K562 (cell line): ENCODE results near the gene DUOXA2. TPM values are rescaled to one million over a fixed set of nuclear protein-coding genes. Genes with fewer than 3 reads are reported as not detected.
A peak's percentile ranks its signal among the peaks of the same experiment; 100 is the strongest.

Experiments used
- ATAC-seq: fragments of 200-7000 bp; cut with Tn5 transposase; 3 replicates; pipeline ENCODE4 v1.9.1; 2020; ENCODE audit warnings: moderate library complexity
- BruUV-seq: library from RNA; stranded (reverse); fragments of 400-500 nt; replicated peaks from 2 replicates; lab custom pipeline; 2021; lab: Mats Ljungman, UMichigan
- CTCF ChIA-PET: fragments of 300-600 bp; formaldehyde crosslinking; extraction: SDS; loops from one replicate; lab custom pipeline; 2021; ENCODE audit warnings: low intra/inter-chr PET ratio; lab: Yijun Ruan, JAX
- POLR2A ChIA-PET: fragments of 300-600, 350-650 bp; sonication (Branson Sonifier 250); formaldehyde crosslinking; extraction: SDS; loops from one replicate; lab custom pipeline; 2021; ENCODE audit warnings: antibody characterized with exemption, inconsistent platforms; lab: Yijun Ruan, JAX
- DNase-seq, 4 experiments: peaks; one replicate each; pipeline versions ENCODE4 v3.0.0 to v3.0.0-alpha.2; 2011 to 2018; ENCODE audit warnings: low spot score in 3 of 4, mixed read lengths in 3 of 4; ENCODE audit errors: extremely low read depth in 1 of 4
- FAIRE-seq: peaks from 2 replicates; lab custom pipeline; 2011; peaks lifted over from hg19 to GRCh38; lab: Jason Lieb, UNC
- H2AFZ ChIP-seq: 2 replicates; pipeline ENCODE4 v1.6.0; 2011; ENCODE audit warnings: low read depth, low read length, control low read depth, inconsistent platforms
- H3K27ac ChIP-seq: fragments of 200-600 bp; 3 replicates; pipeline ENCODE4 v1.8.0; 2011; ENCODE audit warnings: low read depth, mild to moderate bottlenecking, control low read depth, inconsistent platforms, low read length, moderate library complexity, mixed read lengths; ENCODE audit errors: extremely low read depth
- H3K27me3 ChIP-seq, 2 experiments: fragments of 300-600 bp in 1 of 2; 2 replicates in 1 of 2; 3 replicates in 1 of 2; pipeline versions ENCODE4 v1.6.0 to v1.8.0; 2011; ENCODE audit warnings: inconsistent platforms in 2 of 2, low read length in 2 of 2, mild to moderate bottlenecking in 1 of 2, mixed read lengths in 1 of 2, moderate library complexity in 1 of 2; ENCODE audit not compliant: control insufficient read depth in 2 of 2, insufficient read depth in 2 of 2
- H3K36me3 ChIP-seq: fragments of 300-600 bp; 3 replicates; pipeline ENCODE4 v1.8.0; 2011; ENCODE audit warnings: mild to moderate bottlenecking, low read length, inconsistent platforms; ENCODE audit not compliant: control insufficient read depth, insufficient read depth
- H3K4me1 ChIP-seq, 2 experiments: fragments of 200-600 bp in 1 of 2; replicated peaks in 1 of 2; 2 replicates in 1 of 2; 3 replicates in 1 of 2; pipeline versions ENCODE4 v1.5.1 to v1.8.0; 2011; ENCODE audit warnings: inconsistent platforms in 2 of 2, low read length in 2 of 2, mild to moderate bottlenecking in 1 of 2, mixed read lengths in 1 of 2, moderate library complexity in 1 of 2; ENCODE audit not compliant: control insufficient read depth in 2 of 2, insufficient read depth in 2 of 2
- H3K4me2 ChIP-seq: 2 replicates; pipeline ENCODE4 v1.6.1; 2011; ENCODE audit warnings: low read length, control low read depth, inconsistent platforms, mixed read lengths; ENCODE audit not compliant: insufficient read depth
- H3K4me3 ChIP-seq: fragments of 200-600 bp; sonication (generic), shearing (Covaris generic); 2 replicates; pipeline ENCODE4 v1.5.1; 2016; ENCODE audit warnings: control low read depth, inconsistent platforms
- H3K79me2 ChIP-seq: fragments of 200-600 bp; 3 replicates; pipeline ENCODE4 v1.8.0; 2011; ENCODE audit warnings: low read length, inconsistent platforms; ENCODE audit not compliant: control insufficient read depth, insufficient read depth
- H3K9ac ChIP-seq, 2 experiments: 2 replicates each; pipeline versions ENCODE4 v1.6.0 to v1.6.1; 2011; ENCODE audit warnings: low read depth in 2 of 2, low read length in 2 of 2, control low read depth in 1 of 2, inconsistent platforms in 1 of 2, mild to moderate bottlenecking in 1 of 2, mixed read lengths in 1 of 2; ENCODE audit not compliant: insufficient read depth in 1 of 2
- H3K9me1 ChIP-seq: one replicate; pipeline ENCODE4 v1.6.0; 2011; ENCODE audit warnings: inconsistent platforms, mild to moderate bottlenecking, low read length, moderate library complexity; ENCODE audit not compliant: control insufficient read depth, insufficient read depth
- H3K9me3 ChIP-seq: replicated peaks from 2 replicates; pipeline ENCODE4 v1.5.1; 2011; ENCODE audit warnings: low read depth, low read length, inconsistent platforms; ENCODE audit not compliant: control insufficient read depth, insufficient read depth
- H4K20me1 ChIP-seq: replicated peaks from 2 replicates; pipeline ENCODE4 v1.6.1; 2011; ENCODE audit warnings: low read length, inconsistent platforms, mixed read lengths; ENCODE audit not compliant: control insufficient read depth, insufficient read depth
- HOXB6 ChIP-seq: fragments of 250-450 bp; sonication (Bioruptor Pico); IDR thresholded peaks from 2 replicates; pipeline ENCODE4 v1.5.1; 2022; ENCODE audit warnings: mild to moderate bottlenecking, borderline replicate concordance
- ZNF263 ChIP-seq: sonication (generic); formaldehyde crosslinking; IDR thresholded peaks from 2 replicates; pipeline ENCODE4 v1.8.0; 2022; ENCODE audit warnings: mild to moderate bottlenecking, missing genetic modification reagents, borderline replicate concordance
- ZNF277 ChIP-seq: fragments of 250-450 bp; sonication (Bioruptor Pico); IDR thresholded peaks from 2 replicates; pipeline ENCODE4 v1.8.0; 2022; ENCODE audit warnings: inconsistent platforms, mild to moderate bottlenecking, moderate library complexity, borderline replicate concordance
- WGBS: fragments of 100-300 bp; shearing (Covaris generic); methylation state at CpG from one replicate; pipeline ENCODE4 v1.1.6; 2016; ENCODE audit warnings: low coverage, mixed read lengths; ENCODE audit not compliant: insufficient coverage; ENCODE audit errors: missing lambda C conversion rate; 5-methylcytosine and 5-hydroxymethylcytosine counted together
- in situ Hi-C: fragments of 300-500 bp; cut with MboI; formaldehyde crosslinking; loops from 4 replicates; pipeline ENCODE4 v1.15.0; 2018; ENCODE audit warnings: inconsistent platforms, mixed read lengths
- intact Hi-C: fragments of 100-400 bp; cut with micrococcal nuclease; formaldehyde crosslinking; loops from 2 replicates; pipeline ENCODE4 v1.14.2; 2022
- polyA plus RNA-seq, 8 experiments: library from polyadenylated mRNA; depleted of rRNA in 4 of 8; stranded (reverse) in 5 of 8; unstranded in 3 of 8; fragments of >200 nt; fragmentation: Nextera tagmentation in 2 of 8; fragmentation: Illumina TruSeq in 1 of 8; extraction: Ambion mirVana in 2 of 8; extraction: Trizol in 1 of 8; gene quantifications; 2 replicates each; pipeline versions ENCODE4 v1.2.1 to v1.2.3, GENCODE V29; 2011 to 2014; ENCODE audit warnings: inconsistent platforms in 1 of 8, missing spikeins in 1 of 8
- total RNA-seq, 7 experiments: library from RNA; depleted of rRNA in 6 of 7; stranded (reverse); fragments of >200 nt in 6 of 7; fragmentation: Illumina TruSeq in 2 of 7; extraction: Trizol in 2 of 7; gene quantifications; 2 replicates each; pipeline versions ENCODE4 v1.2.1 to v1.2.3, GENCODE V29; 2011 to 2021; ENCODE audit warnings: low replicate concordance in 1 of 7
- TF ChIP-seq, protein P1 (sequence below): sonication (generic); formaldehyde crosslinking; IDR thresholded peaks from 2 replicates; pipeline ENCODE4 v1.8.1; 2023; ENCODE audit warnings: mild to moderate bottlenecking, missing genetic modification reagents

The DUOXA2 gene
- total and polyA plus RNA-seq, 9 of the 15 experiments (the other 6 are each of a cell fraction or from before 2014, with no cell fraction given), result not detected

GRCh38 chr15:45117308-45118130, 3.4 kb downstream of the DUOXA2 start:
- DNase-seq (no peak), ATAC-seq (peak; percentile 30), FAIRE-seq (no peak)
- Histone ChIP-seq H3K4me3 (no peak overlapping the region), H3K4me2 (peak overlapping the region; percentile 10; the same call in 1 of the 2 replicates), H3K9ac (no peak overlapping the region), H2AFZ (peak overlapping the region; percentile 60), H3K36me3 (no peaks in the 10 kb centered on the region), H3K4me1 (peaks cover 0 to 30% of the 10 kb centered on the region in 2 experiments; a peak in 3 of 5 replicates), H3K27me3 (peaks cover 6 to 42% of the 10 kb centered on the region in 2 experiments; a peak in 4 of 5 replicates), H4K20me1 (no peaks in the 10 kb centered on the region), H3K9me3 (no peaks in the 10 kb centered on the region), H3K79me2 (no peaks in the 10 kb centered on the region), H3K9me1 (no peaks in the 10 kb centered on the region), H3K27ac (no peak overlapping the region)
- no peak for TF ChIP-seq ZNF277 (CRISPR knock-in tag)
- TF ChIP-seq, protein P1, sequence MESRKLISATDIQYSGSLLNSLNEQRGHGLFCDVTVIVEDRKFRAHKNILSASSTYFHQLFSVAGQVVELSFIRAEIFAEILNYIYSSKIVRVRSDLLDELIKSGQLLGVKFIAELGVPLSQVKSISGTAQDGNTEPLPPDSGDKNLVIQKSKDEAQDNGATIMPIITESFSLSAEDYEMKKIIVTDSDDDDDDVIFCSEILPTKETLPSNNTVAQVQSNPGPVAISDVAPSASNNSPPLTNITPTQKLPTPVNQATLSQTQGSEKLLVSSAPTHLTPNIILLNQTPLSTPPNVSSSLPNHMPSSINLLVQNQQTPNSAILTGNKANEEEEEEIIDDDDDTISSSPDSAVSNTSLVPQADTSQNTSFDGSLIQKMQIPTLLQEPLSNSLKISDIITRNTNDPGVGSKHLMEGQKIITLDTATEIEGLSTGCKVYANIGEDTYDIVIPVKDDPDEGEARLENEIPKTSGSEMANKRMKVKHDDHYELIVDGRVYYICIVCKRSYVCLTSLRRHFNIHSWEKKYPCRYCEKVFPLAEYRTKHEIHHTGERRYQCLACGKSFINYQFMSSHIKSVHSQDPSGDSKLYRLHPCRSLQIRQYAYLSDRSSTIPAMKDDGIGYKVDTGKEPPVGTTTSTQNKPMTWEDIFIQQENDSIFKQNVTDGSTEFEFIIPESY (CRISPR knock-in tag), result peak; percentile 87
- no peak for TF ChIP-seq HOXB6
- TF ChIP-seq ZNF263 (CRISPR knock-in tag), result no peak
- BruUV-seq, result no TSS peak
- CTCF ChIA-PET, result interaction anchor here (0.6 to 1.3 kb wide), 4 partner anchors 72 to 553 kb away, joined by 3 to 4 read pairs (median 3); no protein-coding TSS in a partner anchor
- intact Hi-C loops, result loop anchor here (2.0 kb wide), 2 partner anchors 77 to 151 kb away; no protein-coding TSS in a partner anchor
- in situ Hi-C loops, result loop anchor here (25.0 kb wide), 1 partner anchor 155 kb away; the partner anchor contains the start of gene TERB2
- 64% methylated on average over 29 of the region's 33 CpGs for WGBS
- POLR2A ChIA-PET, result interaction anchor here (0.8 to 1.3 kb wide), 3 partner anchors 7 to 34 kb away, joined by 3 to 7 read pairs (median 3); no protein-coding TSS in a partner anchor
